ENCODE results near the gene DRAM1.
"Not testable (repeated sequence)": the region's sequence is repeated elsewhere in the genome, so short reads cannot be mapped to it uniquely, and the experiment has no call there.

DRAM1 gene

DNA sequence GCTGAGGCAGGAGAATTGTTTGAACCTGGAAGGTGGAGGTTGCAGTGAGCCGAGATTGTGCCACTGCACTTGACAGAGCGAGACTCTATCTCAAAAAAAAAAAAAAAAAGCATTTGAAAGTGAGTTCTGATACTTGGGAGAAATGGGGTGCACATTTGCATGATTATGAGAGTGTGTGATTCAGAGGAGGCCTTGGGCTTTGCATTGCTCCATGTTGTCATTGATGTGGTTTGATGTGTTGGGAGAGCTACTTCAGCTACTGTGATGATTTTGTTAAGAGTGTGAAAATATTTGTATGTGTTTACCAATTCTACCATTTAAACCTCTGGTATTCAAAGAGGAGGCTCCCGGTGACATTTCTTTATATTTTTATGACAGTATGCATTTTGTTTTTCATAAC, 24.4 kb downstream of the DRAM1 start:
- no peak for DNase-seq (ENCODE audit: low read depth in 2 of 3, low spot score in 1 of 3)

DNA sequence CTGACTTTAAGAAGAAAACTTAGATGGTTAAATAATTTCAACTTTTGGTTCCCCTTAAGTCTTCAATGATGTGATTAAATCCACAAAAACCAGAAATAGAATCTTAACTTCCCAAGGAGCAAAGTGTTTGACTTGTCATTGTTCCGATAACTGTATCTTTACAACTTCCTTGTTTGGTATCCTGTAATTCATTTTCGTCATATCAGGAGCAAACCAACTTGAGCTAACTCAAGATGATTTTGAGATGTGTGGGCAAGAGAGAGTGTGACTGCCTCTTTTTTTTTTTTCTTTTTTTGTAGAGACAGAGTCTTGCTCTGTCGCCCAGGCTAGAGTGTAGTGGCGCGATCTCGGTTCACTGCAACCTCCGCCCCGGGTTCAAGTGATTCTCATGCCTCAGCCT, 25.3 kb downstream of the DRAM1 start:
- no peak for DNase-seq (ENCODE audit: low read depth in 2 of 3, low spot score in 1 of 3)

DNA sequence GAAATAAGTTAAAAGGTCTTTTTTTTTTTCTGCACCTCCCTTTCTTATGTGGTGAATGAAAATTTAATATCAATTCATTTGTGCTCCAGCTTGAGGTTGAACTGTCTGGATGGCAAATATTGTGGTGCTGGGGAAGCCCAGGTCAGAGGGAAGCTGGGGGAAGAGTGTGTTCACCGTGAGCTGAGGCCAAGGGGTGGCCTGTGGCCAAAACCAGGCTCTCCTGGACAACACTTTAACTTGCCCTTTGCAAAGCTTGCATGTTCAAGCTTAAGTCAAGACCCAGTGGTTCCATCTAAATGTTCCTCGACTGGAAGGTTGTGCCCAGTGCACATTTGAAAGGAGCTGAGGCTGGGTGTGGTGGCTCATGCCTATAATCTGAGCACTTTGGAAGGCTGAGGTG, 28.8 kb downstream of the DRAM1 start:
- no peak for DNase-seq (ENCODE audit: low read depth in 2 of 3, low spot score in 1 of 3)

DNA sequence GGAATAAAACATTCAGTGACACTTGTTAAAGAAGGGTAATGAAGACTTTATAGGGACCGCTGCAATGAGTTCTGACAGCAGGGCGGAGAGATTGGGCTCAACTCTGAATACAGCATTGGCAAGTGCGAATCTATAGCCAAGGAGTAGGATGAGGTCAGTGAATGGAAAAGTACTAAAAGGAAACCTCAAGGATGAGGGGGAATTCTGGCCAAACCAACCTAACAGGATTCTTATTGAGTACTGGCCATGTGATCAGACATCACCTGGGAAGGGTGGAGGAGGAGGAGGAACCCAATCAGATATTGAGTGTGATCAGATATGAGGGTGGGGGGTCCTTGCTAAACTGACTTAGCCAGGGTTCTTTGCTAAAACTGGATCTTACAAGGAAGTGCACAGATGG, 31.0 kb downstream of the DRAM1 start:
- DNase-seq (ENCODE audit: low read depth in 2 of 3, low spot score in 1 of 3) = no peak

DNA sequence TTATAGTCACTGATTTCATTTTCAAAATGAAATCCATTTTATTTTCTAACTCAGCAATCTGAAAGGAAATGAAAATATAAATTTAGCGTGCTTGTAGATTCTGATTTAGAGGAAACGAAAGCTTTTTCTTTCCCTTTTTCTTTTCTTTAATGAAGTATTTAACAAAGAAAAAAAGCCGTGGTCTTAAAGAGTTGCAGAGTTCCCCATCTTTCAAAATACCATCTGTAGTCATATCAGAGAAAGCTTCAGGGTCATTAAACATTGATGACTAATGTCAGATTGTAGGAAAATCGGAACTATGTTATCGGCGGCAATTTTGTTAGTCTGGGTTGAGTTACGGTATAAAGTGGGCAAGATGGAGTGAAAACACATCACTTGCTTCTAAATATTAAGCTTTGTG, 32.3 kb downstream of the DRAM1 start:
- DNase-seq (ENCODE audit: low read depth in 2 of 3, low spot score in 1 of 3) = no peak

DNA sequence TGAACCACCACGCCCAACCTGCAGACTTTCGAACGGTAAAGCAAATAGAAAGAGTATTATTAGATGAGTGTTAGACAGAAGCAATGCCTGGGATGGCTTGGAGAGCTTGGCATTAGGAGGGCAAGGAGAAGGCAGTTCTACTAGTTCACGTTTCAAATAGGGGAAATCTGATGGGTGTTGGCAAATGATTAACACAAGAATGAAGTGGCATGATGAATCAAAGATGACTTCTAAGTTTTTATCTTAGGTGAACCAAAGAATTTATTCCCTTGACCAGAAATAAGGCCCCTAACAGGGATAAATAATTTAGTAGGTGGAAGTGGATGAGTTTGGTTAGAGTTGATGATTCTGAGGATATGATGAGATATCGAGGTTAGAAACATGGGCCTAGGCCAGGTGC, 38.5 kb downstream of the DRAM1 start:
- DNase-seq (ENCODE audit: low read depth in 2 of 3, low spot score in 1 of 3) = no peak

DNA sequence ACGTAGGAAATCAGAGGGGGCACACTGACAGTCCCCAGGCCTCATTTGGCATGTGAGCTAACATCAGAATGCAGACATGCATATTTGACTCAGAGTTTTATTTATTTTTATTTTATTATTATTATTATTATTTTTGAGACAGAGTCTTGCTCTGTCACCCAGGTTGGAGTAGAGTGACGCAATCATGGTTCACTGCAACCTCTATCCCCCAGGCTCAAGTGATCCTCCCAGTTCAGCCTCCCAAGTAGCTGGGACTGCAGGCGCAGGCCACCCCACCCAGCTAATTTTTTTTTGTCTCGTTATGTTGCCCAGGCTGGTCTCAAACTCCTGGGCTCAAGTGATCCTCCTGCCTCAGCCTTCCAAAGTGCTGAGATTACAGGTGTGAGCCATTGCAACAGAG, 41.4 kb downstream of the DRAM1 start:
- DNase-seq (ENCODE audit: low read depth in 2 of 3, low spot score in 1 of 3) = not testable (repeated sequence)

DNA sequence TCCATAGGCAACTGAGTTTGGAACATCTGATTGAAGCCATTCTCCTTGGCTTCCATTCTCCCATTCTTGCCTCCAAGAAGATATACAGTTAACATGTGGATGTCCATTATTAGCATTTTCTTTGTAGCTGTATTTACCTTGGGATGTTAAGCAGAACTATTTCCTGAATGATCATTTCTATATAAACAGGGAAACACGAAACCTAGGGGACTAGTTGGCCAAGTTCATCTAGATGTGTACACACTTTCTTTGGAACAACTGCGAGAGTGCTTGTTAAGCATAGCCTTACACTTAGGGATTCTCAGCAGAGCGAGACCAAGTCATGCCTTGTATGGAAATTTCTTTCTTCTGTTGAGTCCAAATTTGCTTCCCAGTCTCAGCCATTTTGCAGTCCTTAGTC, 42.1 kb downstream of the DRAM1 start:
- DNase-seq (ENCODE audit: low read depth in 2 of 3, low spot score in 1 of 3) = no peak

DNA sequence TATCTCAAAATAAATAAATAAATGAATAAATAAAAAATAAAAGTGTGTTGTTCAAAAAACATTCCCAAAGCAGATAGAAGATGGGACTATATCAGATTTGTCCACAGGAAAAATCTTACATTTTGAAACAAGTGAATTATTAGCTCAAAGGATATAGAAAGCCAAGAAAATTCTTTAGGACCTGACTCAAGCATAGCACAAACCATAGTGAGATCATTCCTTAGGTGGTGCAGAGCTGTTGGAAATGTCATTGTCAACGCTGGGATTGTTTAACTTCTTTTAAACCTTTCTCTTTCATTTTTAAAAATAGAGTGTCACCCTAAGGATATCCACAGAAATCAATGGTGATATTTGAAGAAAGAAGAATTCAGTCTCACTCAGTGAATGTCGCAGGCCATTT, 43.5 kb downstream of the DRAM1 start:
- no peak for DNase-seq (ENCODE audit: low read depth in 2 of 3, low spot score in 1 of 3)

DNA sequence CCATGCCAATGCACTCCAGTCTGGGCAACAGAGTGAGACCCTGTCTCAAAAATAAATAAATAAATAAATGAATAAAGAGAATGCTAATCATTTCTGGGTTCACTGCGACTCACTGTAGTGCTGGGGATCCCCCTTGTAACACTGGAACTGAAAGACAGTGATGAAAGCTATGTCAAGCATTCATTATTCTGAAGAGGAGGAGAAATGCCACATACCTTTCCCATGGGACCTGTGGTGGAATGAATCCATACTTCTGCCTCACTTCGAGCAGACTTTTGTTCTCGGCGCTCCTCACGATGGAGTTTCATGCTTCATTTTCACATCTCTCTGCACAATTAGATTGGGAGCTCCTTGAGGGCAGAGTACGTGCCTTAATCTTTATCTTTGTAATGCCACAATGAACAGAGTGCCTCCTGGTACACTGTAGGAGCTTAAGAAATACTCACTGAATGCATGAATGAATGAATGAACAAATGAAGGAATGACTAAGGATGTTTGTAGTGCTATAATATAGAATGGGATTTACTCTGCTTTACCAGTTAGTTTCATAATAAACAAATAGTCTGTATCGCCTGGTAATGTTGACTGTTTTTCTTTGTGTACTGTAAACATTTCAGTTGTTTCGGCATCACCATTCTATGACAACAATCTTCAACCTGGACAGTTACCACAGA, 45.8 kb downstream of the DRAM1 start:
- no peak for DNase-seq (ENCODE audit: low read depth in 2 of 3, low spot score in 1 of 3)

DNA sequence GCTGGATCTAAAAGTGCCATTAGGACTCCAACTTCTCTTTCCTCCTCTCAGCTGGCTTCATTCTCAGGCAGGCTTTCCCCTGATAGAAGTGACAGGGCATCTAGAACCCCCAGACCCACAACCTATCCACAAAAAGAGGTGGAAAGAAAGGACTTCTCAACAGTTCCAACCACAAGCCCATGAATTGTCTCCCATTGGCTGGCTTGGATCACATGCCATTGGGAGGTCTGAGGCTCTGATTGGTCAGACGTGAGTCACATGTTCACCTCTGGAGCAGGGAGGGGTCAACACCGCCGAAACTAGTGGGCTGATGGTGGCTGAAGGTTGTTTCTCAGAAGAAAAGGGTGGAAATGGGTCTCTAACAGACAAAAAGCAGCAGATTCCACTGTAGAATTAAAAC, 47.2 kb downstream of the DRAM1 start:
- DNase-seq (ENCODE audit: low read depth in 2 of 3, low spot score in 1 of 3) = no peak

DNA sequence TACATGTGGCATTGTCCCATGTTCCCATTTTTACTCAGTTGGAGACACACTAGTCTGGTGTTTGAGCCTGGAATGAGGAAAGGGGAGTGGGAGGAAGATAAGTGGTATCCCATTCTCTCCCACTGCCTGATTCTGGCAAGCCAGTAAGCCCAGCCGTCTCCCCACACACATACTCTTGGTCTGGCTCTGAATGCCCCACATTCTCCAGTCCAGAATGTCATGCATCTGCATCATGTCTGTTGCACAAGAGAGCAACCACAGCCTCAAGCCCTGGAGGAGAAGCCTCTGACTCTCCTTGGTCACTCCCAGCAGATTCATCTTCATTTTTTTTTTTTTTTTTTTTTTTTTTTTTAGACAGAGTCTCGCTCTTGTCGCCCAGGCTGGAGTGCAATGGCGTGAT, 48.0 kb downstream of the DRAM1 start:
- DNase-seq (ENCODE audit: low read depth in 2 of 3, low spot score in 1 of 3) = no peak

DNA sequence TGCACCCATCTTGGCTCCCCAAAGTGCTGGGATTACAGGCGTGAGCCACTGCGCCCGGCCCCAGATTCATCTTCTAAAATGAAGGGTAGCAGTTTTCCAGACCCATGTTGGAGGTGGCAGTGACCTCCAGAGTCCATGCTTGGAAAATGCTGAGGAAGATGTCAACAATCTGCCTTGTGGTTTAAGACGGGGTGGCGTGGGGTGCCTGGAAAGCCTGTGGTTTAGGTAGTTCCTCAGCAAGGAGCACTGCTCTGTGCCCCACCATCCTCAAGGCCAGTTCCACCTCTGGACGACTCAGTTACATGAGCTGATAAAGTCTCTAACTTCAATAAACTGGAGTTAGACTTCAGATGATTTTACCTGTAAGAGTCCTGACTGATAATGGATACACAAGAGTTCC, 48.6 kb downstream of the DRAM1 start:
- no peak for DNase-seq (ENCODE audit: low read depth in 2 of 3, low spot score in 1 of 3)

DNA sequence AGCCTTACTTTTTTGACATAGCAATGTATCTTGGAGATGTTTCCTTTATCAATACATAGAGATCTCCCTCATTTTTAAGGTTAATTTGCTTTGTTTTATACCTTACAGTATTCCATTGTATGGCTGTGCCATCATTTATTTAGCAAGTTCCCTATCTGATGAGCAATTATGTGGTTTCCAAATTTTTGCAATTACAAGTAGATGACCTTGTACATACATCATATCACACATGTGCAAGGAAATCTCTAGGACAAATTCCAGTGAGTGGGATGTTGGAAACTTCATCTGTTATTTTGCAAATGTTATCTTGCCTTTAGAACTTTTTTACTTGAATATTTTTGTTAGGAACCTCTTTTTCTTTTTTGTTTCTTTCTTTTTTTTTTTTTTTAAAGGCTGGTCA, 49.7 kb downstream of the DRAM1 start:
- DNase-seq (ENCODE audit: low read depth in 2 of 3, low spot score in 1 of 3) = no peak

DNA sequence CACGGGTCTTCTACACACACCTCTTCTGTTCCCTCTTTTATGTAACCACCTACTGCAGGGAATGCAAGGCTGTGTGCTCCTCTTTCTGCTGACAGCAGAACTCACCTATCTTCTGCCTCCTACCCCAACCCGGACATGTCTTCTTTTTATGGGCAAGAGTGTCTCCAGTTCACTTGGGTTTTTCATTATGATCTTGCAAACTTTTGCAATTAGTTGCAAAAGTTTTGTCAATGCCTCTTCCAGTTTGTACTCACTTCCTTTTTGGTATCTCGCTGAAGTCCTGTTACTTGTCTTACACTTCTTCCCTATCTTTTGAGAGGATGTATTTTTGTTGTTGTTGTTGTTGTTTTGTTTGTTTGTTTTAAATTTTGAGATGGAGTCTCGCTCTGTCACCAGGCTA, 50.6 kb downstream of the DRAM1 start:
- no peak for DNase-seq (ENCODE audit: low read depth in 2 of 3, low spot score in 1 of 3)

DNA sequence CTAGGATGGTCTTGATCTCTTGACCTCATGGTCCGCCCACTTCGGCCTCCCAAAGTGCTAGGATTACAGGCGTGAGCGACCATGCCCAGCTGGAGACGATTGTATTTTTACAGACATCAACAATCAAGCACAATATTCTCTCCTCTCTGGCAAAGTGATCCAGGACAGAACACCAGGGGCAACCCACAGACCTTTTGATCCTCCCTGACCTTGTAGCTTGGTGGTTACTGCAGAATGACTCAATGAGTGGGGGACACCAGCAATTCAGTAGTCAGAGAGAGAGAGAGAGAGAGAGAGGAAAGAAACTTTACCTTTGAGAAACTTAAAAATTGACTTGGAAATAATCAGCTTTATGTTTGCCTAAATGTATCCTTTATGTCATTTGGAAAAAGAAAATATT, 51.2 kb downstream of the DRAM1 start:
- no peak for DNase-seq (ENCODE audit: low read depth in 2 of 3, low spot score in 1 of 3)

DNA sequence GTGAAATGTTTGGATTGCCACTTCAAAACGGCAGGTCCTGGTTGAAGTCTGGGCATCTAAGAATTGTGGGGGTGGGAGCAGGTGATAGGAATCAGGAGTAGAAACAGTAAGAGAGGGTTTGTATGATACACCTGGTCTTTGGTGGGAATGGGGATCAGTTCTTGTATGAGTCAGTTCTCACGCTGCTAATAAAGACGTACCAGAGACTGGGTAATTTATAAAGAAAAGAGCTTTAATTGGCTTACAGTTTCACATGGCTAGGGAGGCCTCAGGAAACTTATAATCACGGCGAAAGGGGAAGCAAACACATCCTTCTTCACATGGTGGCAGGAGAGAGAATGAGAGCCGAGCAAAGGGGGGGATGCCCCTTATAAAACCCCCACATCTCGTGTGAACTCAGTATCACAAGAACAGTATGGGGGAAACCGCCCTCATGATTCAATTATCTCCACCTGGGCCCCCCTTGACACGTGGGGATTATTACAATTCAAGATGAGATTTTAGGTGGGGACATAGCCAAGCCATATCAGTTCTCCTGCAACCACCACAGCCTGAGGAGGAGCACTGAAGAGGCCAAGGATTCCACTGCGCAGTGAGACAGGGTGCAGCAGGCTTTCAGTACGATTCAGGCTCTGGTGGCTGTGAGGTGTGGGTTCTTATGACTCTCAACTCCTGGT, 52.1 kb downstream of the DRAM1 start:
- no peak for DNase-seq (ENCODE audit: low read depth in 2 of 3, low spot score in 1 of 3)

DNA sequence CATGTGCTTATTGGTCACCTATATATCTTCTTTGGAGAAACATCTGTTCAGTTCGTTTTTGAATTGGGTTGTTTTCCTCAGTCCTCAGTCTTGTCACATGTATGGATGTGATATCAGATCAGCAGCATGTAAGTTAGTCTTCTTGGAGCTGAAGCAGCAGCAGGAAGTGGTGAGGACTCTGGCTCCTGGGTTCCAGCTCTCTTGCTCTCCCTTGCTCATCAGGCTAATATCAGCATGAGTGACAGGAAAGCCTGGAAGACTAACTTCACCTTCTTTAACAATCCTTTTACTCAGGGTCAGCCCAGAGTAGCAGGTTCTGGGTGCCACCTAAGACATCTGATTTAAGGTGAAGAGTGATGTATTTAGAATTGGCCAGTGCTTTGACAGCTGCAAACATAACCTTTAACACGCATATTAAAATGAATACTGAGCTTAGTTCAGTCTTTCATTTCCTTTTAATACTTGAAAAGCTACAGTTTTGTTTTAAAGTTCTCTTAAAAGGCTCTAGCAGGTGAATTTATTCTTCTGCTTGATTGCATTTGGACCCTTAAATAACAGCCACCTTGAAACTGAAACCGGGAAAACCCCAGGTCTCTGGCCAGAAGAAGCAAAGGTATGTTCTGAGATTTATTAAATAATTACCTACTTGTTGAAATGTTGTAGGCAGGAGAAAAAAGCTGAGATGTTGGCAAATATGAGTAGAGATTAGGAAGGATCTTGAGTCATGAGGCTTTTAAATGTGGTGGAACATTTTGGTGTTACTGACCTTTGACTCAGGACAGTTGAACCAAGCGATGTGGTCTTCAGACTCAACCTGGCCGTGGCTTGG, 54.3 kb downstream of the DRAM1 start:
- no peak for DNase-seq (ENCODE audit: low read depth in 2 of 3, low spot score in 1 of 3)

DNA sequence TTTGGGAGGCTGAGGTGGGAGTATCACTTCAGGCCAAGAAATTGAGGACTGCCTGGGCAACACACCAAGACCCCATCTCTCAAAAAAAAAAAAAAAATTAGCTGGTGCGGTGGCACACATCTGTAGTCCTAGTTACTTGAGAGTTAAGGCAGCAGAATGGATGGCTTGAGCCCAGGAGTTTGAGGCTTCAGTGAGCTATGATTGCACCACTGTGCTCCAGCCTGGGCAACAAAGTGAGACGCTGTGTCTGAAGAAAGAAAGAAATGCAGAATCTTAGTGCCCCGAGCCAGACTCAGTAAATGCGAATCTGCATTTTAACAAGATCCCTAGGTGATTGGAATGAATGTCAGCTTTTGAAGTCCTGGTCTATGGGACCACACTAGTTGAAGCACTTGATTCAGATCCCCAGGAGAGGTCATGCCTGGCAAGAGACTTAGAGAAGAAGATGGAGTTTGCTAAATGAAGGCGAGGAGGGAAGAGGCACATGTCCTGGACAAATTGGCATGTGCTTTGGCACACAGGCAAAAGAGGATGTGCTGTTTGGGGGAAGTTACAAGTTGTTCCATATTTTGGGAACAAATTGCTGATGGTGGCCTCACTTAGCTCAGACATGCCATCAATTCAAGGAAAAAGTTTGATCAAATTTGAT, 56.6 kb downstream of the DRAM1 start:
- DNase-seq (ENCODE audit: low read depth in 2 of 3, low spot score in 1 of 3) = no peak

DNA sequence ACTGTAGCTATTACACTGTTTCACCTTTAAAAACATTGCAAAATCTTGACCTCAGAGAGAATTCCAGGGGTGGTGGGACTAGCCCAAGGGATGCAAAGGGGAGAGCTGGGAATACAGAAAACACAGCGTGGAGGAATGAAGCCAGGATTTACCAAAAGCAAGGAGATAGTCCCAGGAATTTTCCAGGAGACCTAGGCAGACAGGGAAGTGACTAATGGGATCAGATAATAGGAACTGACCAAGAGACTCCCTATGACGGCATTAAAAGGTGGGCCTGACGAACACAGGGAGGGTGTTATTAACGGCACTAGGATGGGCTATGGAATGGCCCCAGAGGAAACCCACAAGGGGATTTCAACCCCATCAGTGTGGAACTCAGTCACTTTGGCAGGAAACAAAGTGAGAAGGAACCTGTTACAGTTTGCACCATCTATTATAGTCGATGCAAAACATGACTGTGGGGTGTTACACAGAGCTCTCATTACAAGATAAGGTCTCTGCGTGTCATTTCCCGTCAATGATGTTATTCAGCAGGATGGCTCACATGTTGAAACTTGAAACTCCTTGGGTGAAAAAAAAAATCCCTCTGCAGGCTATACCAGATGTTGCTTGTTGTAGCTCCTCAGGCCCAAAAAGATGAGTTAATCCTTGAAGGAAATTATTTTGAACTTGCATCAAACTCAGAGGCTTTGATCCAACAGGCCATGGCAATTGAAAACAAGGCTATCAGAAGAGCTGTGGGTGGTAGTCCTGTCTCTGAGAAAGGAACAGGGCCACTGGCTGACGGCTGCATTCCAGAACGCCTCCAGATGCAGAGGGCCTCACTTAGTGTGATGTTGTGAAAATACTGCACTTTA, 58.7 kb downstream of the DRAM1 start:
- DNase-seq (ENCODE audit: low read depth in 2 of 3, low spot score in 1 of 3) = peak in 1 of 3 donors; percentile 11

DNA sequence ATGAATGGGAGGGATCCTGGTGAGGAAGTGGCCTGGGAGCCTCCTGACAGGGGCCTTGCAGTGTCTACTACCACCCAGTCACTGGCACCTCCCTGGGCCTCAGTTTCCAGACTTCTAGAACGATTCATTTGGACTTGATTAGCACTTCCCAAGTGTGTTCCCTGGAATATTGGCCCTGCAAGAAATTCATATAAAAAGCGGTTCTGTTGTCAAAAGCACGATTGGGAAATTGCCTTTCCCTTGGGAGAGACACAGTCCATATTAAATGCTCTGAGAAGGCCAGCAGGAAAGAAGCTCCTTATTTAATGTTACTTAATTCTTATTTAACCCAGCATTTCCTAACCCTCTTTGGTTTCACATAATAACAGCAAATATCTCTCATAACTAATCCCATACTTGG, 61.9 kb downstream of the DRAM1 start:
- DNase-seq (ENCODE audit: low read depth in 2 of 3, low spot score in 1 of 3) = no peak

All from stimulated activated CD4-positive, alpha-beta T cell treated with anti-CD3 and anti-CD28 coated beads, Interleukin-12 subunit alpha, Interleukin-12 subunit beta, amount 100 ng/mL, for 48 hours (primary cell).